Stimulated activated naive B cell treated with anti-CD40 and anti-IgM and Interleukin-4, amounts not matched to agents 10 μg/mL and 1 μg/mL and 100 μg/mL, for 72 hours (primary cell): Measurements from ENCODE around the gene CCL18.
"Not testable (repeated sequence)": the region's sequence is repeated elsewhere in the genome, so short reads cannot be mapped to it uniquely, and the experiment has no call there.

Source experiments
- ATAC-seq, 2 donors: fragments of 150-1000 bp; cut with Tn5 transposase; replicated peaks; 2 replicates each; pipeline ENCODE4 v1.10.0; 2021; ENCODE audit warnings: moderate library complexity in 1 of 2
- DNase-seq: peaks from one replicate; pipeline ENCODE4 v3.0.0; 2021
- H3K27ac Mint-ChIP-seq: one replicate; pipeline ENCODE4 v1.8.0; 2022; ENCODE audit warnings: mild to moderate bottlenecking, mixed read lengths
- H3K27me3 Mint-ChIP-seq, 2 donors: one replicate each; pipeline ENCODE4 v1.8.0; 2022; ENCODE audit warnings: mixed read lengths in 2 of 2
- H3K36me3 Mint-ChIP-seq, 2 donors: one replicate each; pipeline ENCODE4 v1.8.0; 2022; ENCODE audit warnings: mixed read lengths in 2 of 2, mild to moderate bottlenecking in 1 of 2
- H3K4me1 Mint-ChIP-seq, 2 donors: one replicate each; pipeline ENCODE4 v1.8.0; 2022; ENCODE audit warnings: mixed read lengths in 2 of 2, mild to moderate bottlenecking in 1 of 2
- H3K4me3 Mint-ChIP-seq, 2 donors: one replicate each; pipeline ENCODE4 v1.8.0; 2022; ENCODE audit warnings: mild to moderate bottlenecking in 2 of 2, mixed read lengths in 2 of 2, moderate library complexity in 1 of 2
- H3K9me3 Mint-ChIP-seq, 2 donors: one replicate each; pipeline ENCODE4 v1.8.0; 2022; ENCODE audit warnings: mixed read lengths in 2 of 2, mild to moderate bottlenecking in 1 of 2

CCL18 gene

GRCh38 chr17:36085765-36086164, 21.7 kb downstream of the CCL18 start:
- ATAC-seq, result no peak
- Mint-ChIP-seq H3K4me3 (no peak overlapping the region), H3K27me3 (no peaks in the 10 kb centered on the region), H3K9me3 (no peaks in the 10 kb centered on the region), H3K27ac (peak overlapping the region; percentile 9), H3K4me1 (peaks cover 54 to 77% of the 10 kb centered on the region in 2 donors), H3K36me3 (peaks cover 10 to 14% of the 10 kb centered on the region in 2 donors)
- no peak for DNase-seq

GRCh38 chr17:36086791-36087190, 22.7 kb downstream of the CCL18 start:
- Mint-ChIP-seq H3K4me3 (no peak overlapping the region), H3K36me3 (peaks cover 10 to 14% of the 10 kb centered on the region in 2 donors)

GRCh38 chr17:36087471-36087870, 23.4 kb downstream of the CCL18 start:
- peaks cover 10 to 14% of the 10 kb centered on the region in 2 donors for H3K36me3 Mint-ChIP-seq
- not testable (repeated sequence) for H3K27ac Mint-ChIP-seq, H3K4me3 Mint-ChIP-seq, ATAC-seq, H3K27me3 Mint-ChIP-seq, DNase-seq, H3K9me3 Mint-ChIP-seq
- H3K4me1 Mint-ChIP-seq, result peaks cover 51 to 77% of the 10 kb centered on the region in 2 donors

More at GRCh38 chr17:36086791-36087190, 22.7 kb downstream of the CCL18 start:
- ATAC-seq, result no peak
- DNase-seq, result no peak
- Mint-ChIP-seq H3K27ac (no peak overlapping the region), H3K27me3 (no peaks in the 10 kb centered on the region), H3K4me1 (peaks cover 52 to 77% of the 10 kb centered on the region in 2 donors), H3K9me3 (no peaks in the 10 kb centered on the region)

- not testable (repeated sequence) for DNase-seq, H3K27me3 Mint-ChIP-seq, ATAC-seq, H3K9me3 Mint-ChIP-seq, H3K27ac Mint-ChIP-seq
- Mint-ChIP-seq H3K4me1 (peaks cover 49 to 76% of the 10 kb centered on the region in 2 donors), H3K36me3 (peaks cover 10 to 14% of the 10 kb centered on the region in 2 donors), H3K4me3 (peak overlapping the region; percentile 54 to 80)
These were observed 24.0 kb downstream of the CCL18 start for GRCh38 chr17:36087897-36088572.

- DNase-seq (no peak), ATAC-seq (no peak)
- Mint-ChIP-seq H3K27ac (peak overlapping the region; percentile 93), H3K27me3 (no peaks in the 10 kb centered on the region), H3K4me1 (peaks cover 50 to 75% of the 10 kb centered on the region in 2 donors), H3K36me3 (peaks cover 10 to 17% of the 10 kb centered on the region in 2 donors), H3K4me3 (peak overlapping the region; percentile 80 to 87), H3K9me3 (peaks cover 0 to 3% of the 10 kb centered on the region in 2 donors)
These were observed 24.7 kb downstream of the CCL18 start for GRCh38 chr17:36088670-36089338.

- peak overlapping the region; percentile 80 to 87 for H3K4me3 Mint-ChIP-seq
- ATAC-seq, result no peak
- peaks cover 10 to 17% of the 10 kb centered on the region in 2 donors for H3K36me3 Mint-ChIP-seq
- H3K9me3 Mint-ChIP-seq, result peaks cover 0 to 3% of the 10 kb centered on the region in 2 donors
- peaks cover 51 to 75% of the 10 kb centered on the region in 2 donors for H3K4me1 Mint-ChIP-seq
- no peaks in the 10 kb centered on the region for H3K27me3 Mint-ChIP-seq
- DNase-seq, result no peak
- peak overlapping the region; percentile 93 for H3K27ac Mint-ChIP-seq
These were observed 25.3 kb downstream of the CCL18 start for GRCh38 chr17:36089339-36089865.

GRCh38 chr17:36089888-36090836, 26.1 kb downstream of the CCL18 start, which contains the start of gene CCL3:
CCL3 (minus strand) TSS chr17:36090143; CDS start chr17:36090058, 85 bp downstream.
- DNase-seq, result peak; percentile 81

GRCh38 chr17:36092230-36092629, 28.2 kb downstream of the CCL18 start:
- Mint-ChIP-seq H3K27ac (no peak overlapping the region), H3K9me3 (peaks cover 0 to 3% of the 10 kb centered on the region in 2 donors), H3K4me1 (peaks cover 49 to 86% of the 10 kb centered on the region in 2 donors), H3K4me3 (peak overlapping the region in 1 of 2 donors; percentile 14), H3K36me3 (peaks cover 10 to 17% of the 10 kb centered on the region in 2 donors), H3K27me3 (no peaks in the 10 kb centered on the region)
- peak; percentile 38 to 39 for ATAC-seq
- DNase-seq, result peak; percentile 67

More at GRCh38 chr17:36089888-36090836, 26.1 kb downstream of the CCL18 start, which contains the start of gene CCL3:
- H3K27ac Mint-ChIP-seq, result peak within 1 kb of the TSS; percentile 93
- peaks cover 52 to 75% of the 10 kb centered on the region in 2 donors for H3K4me1 Mint-ChIP-seq
- H3K4me3 Mint-ChIP-seq, result peak within 1 kb of the TSS; percentile 80 to 87
- ATAC-seq, result peak; percentile 83 to 87
- H3K27me3 Mint-ChIP-seq, result no peaks in the 10 kb centered on the region
- peaks cover 0 to 3% of the 10 kb centered on the region in 2 donors for H3K9me3 Mint-ChIP-seq
- H3K36me3 Mint-ChIP-seq, result peaks cover 10 to 17% of the 10 kb centered on the region in 2 donors

GRCh38 chr17:36092715-36093114, 28.6 kb downstream of the CCL18 start:
- ATAC-seq, H3K27me3 Mint-ChIP-seq, H3K9me3 Mint-ChIP-seq, H3K27ac Mint-ChIP-seq, H3K4me3 Mint-ChIP-seq, DNase-seq: not testable (repeated sequence)
- H3K4me1 Mint-ChIP-seq, result peaks cover 49 to 87% of the 10 kb centered on the region in 2 donors
- H3K36me3 Mint-ChIP-seq, result peaks cover 10 to 17% of the 10 kb centered on the region in 2 donors

GRCh38 chr17:36094232-36094631, 30.2 kb downstream of the CCL18 start:
- Mint-ChIP-seq H3K4me1 (peaks cover 50 to 88% of the 10 kb centered on the region in 2 donors), H3K27ac (peak overlapping the region; percentile 56), H3K27me3 (no peaks in the 10 kb centered on the region), H3K9me3 (peaks cover 0 to 3% of the 10 kb centered on the region in 2 donors), H3K36me3 (peaks cover 0 to 4% of the 10 kb centered on the region in 2 donors), H3K4me3 (no peak overlapping the region)
- DNase-seq (no peak), ATAC-seq (no peak)

- Mint-ChIP-seq H3K9me3 (peaks cover 0 to 3% of the 10 kb centered on the region in 2 donors), H3K4me3 (peak overlapping the region in 1 of 2 donors; percentile 18), H3K4me1 (peaks cover 51 to 88% of the 10 kb centered on the region in 2 donors), H3K27me3 (no peaks in the 10 kb centered on the region), H3K36me3 (peaks cover 0 to 3% of the 10 kb centered on the region in 2 donors), H3K27ac (no peak overlapping the region)
- ATAC-seq, result no peak
- no peak for DNase-seq
These were observed 30.7 kb downstream of the CCL18 start for GRCh38 chr17:36094746-36095145.

GRCh38 chr17:36095992-36096391, 31.9 kb downstream of the CCL18 start:
- H3K27ac Mint-ChIP-seq, result peak overlapping the region; percentile 20
- H3K4me1 Mint-ChIP-seq, result peaks cover 56 to 91% of the 10 kb centered on the region in 2 donors
- peaks cover 0 to 3% of the 10 kb centered on the region in 2 donors for H3K9me3 Mint-ChIP-seq
- no peaks in the 10 kb centered on the region for H3K27me3 Mint-ChIP-seq
- H3K4me3 Mint-ChIP-seq, result no peak overlapping the region
- DNase-seq, result no peak
- peaks cover 0 to 7% of the 10 kb centered on the region in 2 donors for H3K36me3 Mint-ChIP-seq
- no peak for ATAC-seq

GRCh38 chr17:36099004-36099403, 34.9 kb downstream of the CCL18 start:
- H3K27ac Mint-ChIP-seq, H3K9me3 Mint-ChIP-seq, H3K4me3 Mint-ChIP-seq, H3K27me3 Mint-ChIP-seq, DNase-seq, H3K36me3 Mint-ChIP-seq: not testable (repeated sequence)
- ATAC-seq, result peak in 1 of 2 donors; percentile 22
- peaks cover 53 to 82% of the 10 kb centered on the region in 2 donors for H3K4me1 Mint-ChIP-seq
